Stimulated activated CD4-positive, alpha-beta T cell treated with anti-CD3 and anti-CD28 coated beads, Interleukin-1b, Interleukin-23, amount 100 ng/mL, for 24 hours (primary cell): ENCODE data around the gene MICU1.
"Not testable (repeated sequence)": the region's sequence is repeated elsewhere in the genome, so short reads cannot be mapped to it uniquely, and the experiment has no call there.

Experiments used
- DNase-seq, 4 experiments: peaks; one replicate each; pipeline ENCODE4 v3.0.0-alpha.2; 2020; ENCODE audit warnings: low read depth in 4 of 4, low spot score in 1 of 4

MICU1 gene

GRCh38 chr10:72508033-72508432 is 117.8 kb downstream of the MICU1 start:
- DNase-seq, result no peak

GRCh38 chr10:72506474-72506873 is 119.4 kb downstream of the MICU1 start:
- DNase-seq, result no peak

GRCh38 chr10:72505435-72505834 is 120.4 kb downstream of the MICU1 start:
- DNase-seq, result no peak

GRCh38 chr10:72503694-72504438 is 122.0 kb downstream of the MICU1 start:
- DNase-seq, result no peak

GRCh38 chr10:72503241-72503640 is 122.6 kb downstream of the MICU1 start:
- DNase-seq, result no peak

GRCh38 chr10:72502581-72502980 is 123.3 kb downstream of the MICU1 start:
- DNase-seq, result no peak

- DNase-seq, result no peak
Measured at GRCh38 chr10:72499701-72500100, 126.2 kb downstream of the MICU1 start.

GRCh38 chr10:72490951-72491350 is 134.9 kb downstream of the MICU1 start:
- DNase-seq, result no peak

GRCh38 chr10:72487521-72487920 is 138.4 kb downstream of the MICU1 start:
- no peak for DNase-seq

- no peak for DNase-seq
Measured at GRCh38 chr10:72487116-72487515, 138.8 kb downstream of the MICU1 start.

GRCh38 chr10:72485701-72486100 is 140.2 kb downstream of the MICU1 start:
- no peak for DNase-seq

GRCh38 chr10:72484521-72484920 is 141.4 kb downstream of the MICU1 start:
- DNase-seq, result no peak

- DNase-seq, result no peak
Measured at GRCh38 chr10:72483471-72483870, 142.4 kb downstream of the MICU1 start.

GRCh38 chr10:72480861-72481260 is 145.0 kb downstream of the MICU1 start:
- no peak for DNase-seq

GRCh38 chr10:72477463-72477862 is 148.4 kb downstream of the MICU1 start:
- DNase-seq, result no peak

GRCh38 chr10:72472306-72472705 is 153.6 kb downstream of the MICU1 start:
- no peak for DNase-seq

- DNase-seq, result no peak
Measured at GRCh38 chr10:72470666-72471065, 155.2 kb downstream of the MICU1 start.

GRCh38 chr10:72467064-72467463 is 158.8 kb downstream of the MICU1 start:
- not testable (repeated sequence) for DNase-seq

GRCh38 chr10:72466018-72466417 is 159.9 kb downstream of the MICU1 start:
- DNase-seq, result no peak

GRCh38 chr10:72464438-72464837 is 161.4 kb downstream of the MICU1 start:
- DNase-seq, result no peak

GRCh38 chr10:72462261-72462660 is 163.6 kb downstream of the MICU1 start:
- no peak for DNase-seq

- no peak for DNase-seq
Measured at GRCh38 chr10:72461085-72461484, 164.8 kb downstream of the MICU1 start.

GRCh38 chr10:72460284-72460876 is 165.5 kb downstream of the MICU1 start:
- DNase-seq, result no peak
